ENCODE measurements around the gene ANKMY1. TPM values are rescaled to one million over a fixed set of nuclear protein-coding genes. Genes with fewer than 3 reads are reported as not detected.

The ANKMY1 gene
- total RNA-seq, 4 donors from 2014 or later = 18.0 to 22.7 (median 21.1) TPM

DNA sequence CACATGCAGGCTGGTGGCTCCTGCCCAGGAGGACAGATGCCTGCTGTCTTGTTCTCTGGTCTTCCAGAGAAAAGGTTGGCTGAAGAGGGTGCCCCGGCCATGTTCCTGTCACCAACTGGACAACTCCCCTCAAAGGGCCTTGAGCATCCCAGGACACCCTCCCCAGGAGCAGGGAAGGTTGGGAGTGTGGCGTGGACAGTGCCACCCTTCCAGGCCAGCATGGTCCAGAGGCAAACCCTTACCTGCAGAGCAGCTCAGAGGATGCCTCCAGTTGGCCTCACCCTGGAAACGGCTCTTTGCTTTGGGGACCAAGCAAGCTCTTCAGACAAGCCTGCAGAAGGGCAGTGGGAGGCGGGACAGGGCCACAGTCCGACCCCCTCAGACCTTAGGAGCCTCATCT, 127.2 kb downstream of the ANKMY1 start:
- intact Hi-C loops (cut with DNase I; ENCODE audit: low total_unique reads) = no loop called here
- 90 to 92% methylated on average over 5 of the region's 5 CpGs for WGBS, 2 donors
- peak in 1 of 2 donors; percentile 74 for DNase-seq (ENCODE audit: low spot score in 2 of 2)
- TF ChIP-seq, protein P1, sequence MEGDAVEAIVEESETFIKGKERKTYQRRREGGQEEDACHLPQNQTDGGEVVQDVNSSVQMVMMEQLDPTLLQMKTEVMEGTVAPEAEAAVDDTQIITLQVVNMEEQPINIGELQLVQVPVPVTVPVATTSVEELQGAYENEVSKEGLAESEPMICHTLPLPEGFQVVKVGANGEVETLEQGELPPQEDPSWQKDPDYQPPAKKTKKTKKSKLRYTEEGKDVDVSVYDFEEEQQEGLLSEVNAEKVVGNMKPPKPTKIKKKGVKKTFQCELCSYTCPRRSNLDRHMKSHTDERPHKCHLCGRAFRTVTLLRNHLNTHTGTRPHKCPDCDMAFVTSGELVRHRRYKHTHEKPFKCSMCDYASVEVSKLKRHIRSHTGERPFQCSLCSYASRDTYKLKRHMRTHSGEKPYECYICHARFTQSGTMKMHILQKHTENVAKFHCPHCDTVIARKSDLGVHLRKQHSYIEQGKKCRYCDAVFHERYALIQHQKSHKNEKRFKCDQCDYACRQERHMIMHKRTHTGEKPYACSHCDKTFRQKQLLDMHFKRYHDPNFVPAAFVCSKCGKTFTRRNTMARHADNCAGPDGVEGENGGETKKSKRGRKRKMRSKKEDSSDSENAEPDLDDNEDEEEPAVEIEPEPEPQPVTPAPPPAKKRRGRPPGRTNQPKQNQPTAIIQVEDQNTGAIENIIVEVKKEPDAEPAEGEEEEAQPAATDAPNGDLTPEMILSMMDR (IDR thresholded peaks at IDR 0.05) = no peak
- H3K4me3 ChIP-seq (ENCODE audit: low read depth, poor library complexity, severe bottlenecking) = no peak overlapping the region

DNA sequence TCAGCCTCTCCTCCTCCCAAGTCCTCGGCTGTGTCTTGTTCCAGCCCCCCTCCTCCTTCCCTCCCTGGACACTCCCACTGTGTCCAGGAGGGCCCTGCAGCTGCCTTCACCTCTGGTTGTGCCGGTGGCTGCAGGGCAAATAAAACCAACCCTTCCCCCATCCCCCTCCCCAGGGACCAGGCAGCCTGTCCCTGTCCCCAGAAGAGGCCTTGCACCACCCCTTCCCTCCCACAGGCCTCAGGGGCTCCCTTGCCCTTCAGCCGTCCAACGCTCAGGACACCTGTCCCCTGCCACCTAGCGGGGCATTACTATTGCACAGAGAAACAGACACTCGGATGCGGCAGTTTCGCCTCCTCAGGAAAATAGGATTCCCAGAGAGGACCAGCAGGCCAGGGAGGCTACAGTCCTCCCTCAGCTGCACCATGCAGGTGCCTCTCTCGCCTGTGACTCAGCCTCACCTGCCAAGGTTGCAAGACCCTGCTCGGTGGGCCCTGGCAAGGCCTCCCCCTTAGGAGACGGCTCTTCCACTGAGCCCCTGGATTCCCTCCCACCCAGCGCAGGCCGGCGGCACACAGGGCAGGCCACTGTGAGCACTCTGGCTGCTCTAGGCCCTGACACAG, 127.8 kb downstream of the ANKMY1 start:
- peak in 1 of 2 donors; percentile 75 for DNase-seq (ENCODE audit: low spot score in 2 of 2)

More for the DNA sequence above, 127.8 kb downstream of the ANKMY1 start:
- TF ChIP-seq, protein P1 (IDR thresholded peaks at IDR 0.05) = no peak
- WGBS, 2 donors = 80 to 88% methylated on average over 10 to 14 of the region's 14 CpGs
- intact Hi-C loops (cut with DNase I; ENCODE audit: low total_unique reads) = no loop called here
- no peak overlapping the region for H3K4me3 ChIP-seq (ENCODE audit: low read depth, poor library complexity, severe bottlenecking)

MicroRNAs within 50 kb of the gene (microRNA counts, 767-probe panel; counts per million panel counts)
- microRNA hsa-miR-149-5p = 358 to 6,279 counts per million in 2 donors

Small RNA genes lying within 50 kb of the gene (microRNA-seq; reads per million reads assigned to microRNA genes)
- 2,683 to 3,476 reads per million in 2 donors for gene MIR149 (ENCODE audit: borderline number of aligned reads in 1 of 2, borderline replicate concordance in 2 of 2)

Other genes with a start within 250 kb of the ANKMY1 start
- 100 to 1,000 TPM in 3 of 4 donors, 10 to 100 TPM in 1; 87.6 to 145 (median 114) TPM for gene GPC1, start 122.3 kb downstream of the ANKMY1 start, total RNA-seq
- 1 to 10 TPM; 5.5 to 8.1 (median 7.4) TPM for gene DUSP28, start 2.4 kb upstream of the ANKMY1 start, total RNA-seq
- 10 to 100 TPM; 76.1 to 99.9 (median 78.6) TPM for gene RNPEPL1, start 10.5 kb upstream of the ANKMY1 start, total RNA-seq
- gene CAPN10, start 28.7 kb upstream of the ANKMY1 start, total RNA-seq = 10 to 100 TPM; 25.6 to 38.0 (median 28.4) TPM
- gene GPR35, start 67.5 kb upstream of the ANKMY1 start, total RNA-seq = 1 to 10 TPM; 1.2 to 2.8 (median 2.4) TPM
- gene AQP12B, start 124.9 kb upstream of the ANKMY1 start, total RNA-seq = not detected
- not detected for gene AQP12A, start 133.9 kb upstream of the ANKMY1 start, total RNA-seq

All from lower leg skin (tissue), 4 donors.